HG03378 (cell line): Measurements from ENCODE around the gene SLC30A2.

Experiments
- ATAC-seq: cut with Tn5 transposase; IDR thresholded peaks from one replicate; pipeline ENCODE4 v1.9.1; 2021; ENCODE audit warnings: mild to moderate bottlenecking, moderate library complexity; ENCODE audit not compliant: unreplicated experiment

SLC30A2 gene

DNA sequence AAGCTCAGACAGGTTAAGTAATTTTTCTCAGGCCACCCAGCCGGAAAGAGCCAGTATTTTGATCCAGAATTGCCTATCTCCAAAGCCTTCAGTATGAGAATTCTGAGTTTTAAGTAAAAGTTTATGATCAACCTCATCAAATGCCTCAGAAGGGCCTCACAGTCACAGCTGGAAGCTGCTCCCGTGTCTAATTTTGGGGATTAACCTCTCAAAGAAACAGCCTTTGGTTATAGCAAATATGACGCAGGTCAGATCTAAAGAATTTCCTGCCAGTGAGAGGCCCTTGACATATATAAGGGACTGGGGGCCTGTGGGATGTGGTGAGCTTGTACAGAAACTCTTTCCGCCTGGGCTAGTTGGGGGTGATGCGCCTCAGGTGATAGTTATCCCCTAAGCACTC, 22.1 kb downstream of the SLC30A2 start:
- ATAC-seq = no peak

GRCh38 chr1:26023009-26023408, 22.9 kb downstream of the SLC30A2 start:
- no peak for ATAC-seq

DNA sequence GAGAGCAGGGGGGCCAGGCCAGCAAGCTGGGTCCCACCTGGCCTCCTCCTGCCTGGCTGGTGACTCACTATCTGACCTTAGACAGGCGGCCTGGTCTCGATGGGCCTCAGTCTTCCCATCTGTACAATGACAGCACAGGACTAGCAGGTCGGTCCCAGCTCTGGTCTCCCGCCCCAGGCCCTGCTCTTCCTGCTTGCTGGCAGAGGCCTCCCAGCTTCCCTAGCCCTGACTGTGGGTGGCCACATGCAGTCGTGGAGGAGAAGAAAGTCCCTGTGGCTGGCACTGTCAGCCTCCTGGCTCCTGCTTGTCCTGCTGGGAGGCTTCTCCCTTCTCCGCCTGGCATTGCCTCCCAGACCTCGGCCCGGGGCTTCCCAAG, 23.5 kb downstream of the SLC30A2 start:
- no peak for ATAC-seq

DNA sequence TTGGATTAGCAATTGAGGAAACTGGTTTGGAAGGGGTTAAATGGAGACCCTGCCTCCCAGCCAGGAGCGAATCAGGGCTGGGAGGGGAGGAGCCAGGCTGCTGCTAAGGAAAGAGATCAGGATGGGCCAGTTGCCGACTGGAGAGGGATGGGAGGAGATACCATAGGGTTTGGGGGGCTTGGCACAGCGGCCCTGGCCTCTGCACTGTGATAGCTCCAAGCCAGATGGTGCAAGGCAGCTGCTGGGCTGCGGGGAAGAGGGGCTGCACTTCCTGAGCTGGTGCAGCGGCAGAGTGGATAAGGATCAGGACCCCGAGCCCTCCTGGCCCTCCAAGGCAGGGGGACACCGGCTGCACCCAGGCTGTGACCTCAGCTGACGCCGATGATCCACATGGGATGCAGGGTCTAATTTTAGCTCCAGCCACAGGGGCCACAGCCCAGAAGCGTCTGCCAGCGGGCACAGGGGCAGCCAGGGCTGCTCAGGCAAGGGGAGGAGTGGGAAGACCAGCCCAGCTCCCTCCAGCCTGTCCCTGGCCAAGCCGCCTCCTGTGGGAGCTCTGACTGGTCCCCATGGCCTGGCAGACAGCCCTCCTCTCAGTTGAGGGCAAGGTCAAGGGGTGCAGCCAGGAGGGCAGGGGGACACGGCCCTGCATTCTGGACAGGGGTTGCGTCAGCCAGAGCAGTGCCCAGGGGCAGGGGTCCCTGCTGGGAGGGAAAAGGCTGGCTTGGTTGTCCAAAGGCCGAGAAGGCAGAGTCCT, 24.1 kb downstream of the SLC30A2 start, which contains the start of gene EXTL1:
TSS of gene EXTL1 (plus strand) at position 129 of the 757 bp plus-strand sequence. CDS start 872 bp downstream, outside the sequence.
- ATAC-seq = no peak

DNA sequence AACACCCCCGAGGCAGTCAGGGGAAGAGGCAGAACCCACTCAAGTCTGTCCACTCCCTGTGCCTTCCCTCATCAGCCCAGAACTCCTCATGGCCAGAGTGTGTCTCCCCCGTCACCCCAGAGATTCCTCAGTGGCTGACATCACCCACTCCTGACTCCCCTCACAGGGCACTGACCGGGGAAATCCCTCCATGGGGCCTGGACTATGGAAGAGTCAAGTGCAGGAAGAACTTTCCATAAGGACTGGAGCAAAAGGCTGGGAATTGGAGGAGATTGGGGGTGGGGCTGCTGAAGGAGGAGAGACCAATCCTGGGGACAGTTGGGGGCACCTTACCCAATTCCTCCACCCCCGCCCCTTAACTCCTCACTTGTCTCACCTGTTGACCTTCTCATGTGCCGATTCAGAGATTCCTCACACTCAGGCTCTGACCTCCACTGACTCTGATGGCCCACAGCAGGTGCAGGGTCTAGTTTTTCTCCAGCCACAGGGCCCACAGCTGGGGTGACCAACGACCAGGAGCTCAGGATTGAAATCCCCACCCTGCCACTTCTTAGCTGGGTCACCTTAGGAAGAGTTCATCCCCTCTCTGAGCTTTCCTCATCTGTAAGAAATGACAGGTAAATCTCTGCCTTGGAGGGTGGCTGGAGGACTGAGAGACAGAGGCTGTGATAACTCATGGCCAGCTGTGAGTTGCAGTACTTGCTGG, 24.8 kb downstream of the SLC30A2 start:
- ATAC-seq = no peak

DNA sequence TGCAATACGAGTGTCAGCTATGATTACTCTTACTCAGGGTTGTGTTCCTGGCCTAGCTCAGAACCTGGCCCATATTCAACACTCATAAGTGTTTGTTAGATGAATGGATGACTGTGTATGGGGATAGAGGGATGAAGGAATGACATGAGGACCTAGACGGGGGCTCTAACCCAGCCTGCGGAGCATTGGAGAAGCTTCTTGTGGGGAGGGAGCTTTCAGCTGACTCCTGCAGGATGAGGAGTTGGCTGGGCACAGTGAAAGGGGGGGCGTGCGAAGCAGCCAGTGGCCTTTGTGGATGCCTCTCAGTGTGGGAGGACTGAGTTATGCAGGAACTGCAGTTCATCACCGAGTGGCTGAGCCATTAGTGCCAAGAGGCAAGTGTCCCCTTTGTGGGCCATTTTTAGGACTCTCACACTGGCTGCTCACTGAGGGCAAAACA, 25.6 kb downstream of the SLC30A2 start:
- no peak for ATAC-seq

DNA sequence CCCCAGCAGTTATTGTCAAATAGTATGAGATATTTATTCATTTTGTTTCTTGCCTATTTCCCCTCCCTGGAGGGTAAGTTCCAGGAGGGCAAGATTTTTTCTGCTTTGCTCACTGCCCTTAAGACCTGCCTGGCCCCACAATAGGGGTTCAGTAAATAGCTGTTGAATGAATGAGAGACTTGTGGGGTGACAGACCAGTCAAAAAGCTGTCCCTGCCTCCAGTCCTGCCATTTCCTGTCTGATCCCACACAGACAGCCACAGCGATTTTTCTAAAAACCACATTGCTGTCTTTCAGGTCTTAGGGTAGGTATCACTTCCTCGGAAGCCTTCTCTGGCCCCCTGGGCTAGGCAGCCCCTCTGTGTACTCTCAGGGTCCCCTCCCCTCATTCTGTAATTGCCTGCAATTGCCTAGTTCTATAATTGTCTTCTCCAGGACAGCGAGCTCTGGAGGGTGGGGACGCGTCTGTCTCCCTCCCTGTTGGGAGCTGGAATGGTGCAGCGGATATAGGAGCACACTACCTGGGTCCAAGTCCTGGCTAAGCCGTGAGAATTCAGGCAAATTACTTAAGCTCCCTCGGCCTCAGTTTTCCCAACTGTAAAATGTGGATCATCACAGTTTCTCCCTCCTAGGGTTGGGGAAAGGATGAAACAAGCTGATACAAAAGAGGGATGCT, 26.1 kb downstream of the SLC30A2 start:
- no peak for ATAC-seq

DNA sequence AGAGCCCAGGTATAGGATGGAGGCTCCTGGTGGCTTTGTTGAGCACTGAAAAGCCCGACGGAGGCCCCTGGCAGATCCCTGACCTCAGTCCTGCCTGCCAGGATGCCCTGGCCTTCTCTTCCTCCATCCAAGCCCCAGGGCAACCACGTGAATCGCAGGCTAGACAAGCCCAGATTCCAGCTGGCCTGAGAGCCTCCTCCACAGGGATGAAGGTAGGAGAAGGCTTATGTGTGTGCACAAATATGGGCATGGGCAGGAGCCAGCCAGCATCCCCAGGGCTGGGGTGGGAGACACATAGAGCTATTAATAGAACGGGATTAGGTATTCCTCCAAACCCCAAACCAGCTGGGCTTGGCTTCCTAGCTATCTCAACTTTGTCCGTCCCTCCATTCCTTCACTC, 28.3 kb downstream of the SLC30A2 start:
- ATAC-seq = no peak

DNA sequence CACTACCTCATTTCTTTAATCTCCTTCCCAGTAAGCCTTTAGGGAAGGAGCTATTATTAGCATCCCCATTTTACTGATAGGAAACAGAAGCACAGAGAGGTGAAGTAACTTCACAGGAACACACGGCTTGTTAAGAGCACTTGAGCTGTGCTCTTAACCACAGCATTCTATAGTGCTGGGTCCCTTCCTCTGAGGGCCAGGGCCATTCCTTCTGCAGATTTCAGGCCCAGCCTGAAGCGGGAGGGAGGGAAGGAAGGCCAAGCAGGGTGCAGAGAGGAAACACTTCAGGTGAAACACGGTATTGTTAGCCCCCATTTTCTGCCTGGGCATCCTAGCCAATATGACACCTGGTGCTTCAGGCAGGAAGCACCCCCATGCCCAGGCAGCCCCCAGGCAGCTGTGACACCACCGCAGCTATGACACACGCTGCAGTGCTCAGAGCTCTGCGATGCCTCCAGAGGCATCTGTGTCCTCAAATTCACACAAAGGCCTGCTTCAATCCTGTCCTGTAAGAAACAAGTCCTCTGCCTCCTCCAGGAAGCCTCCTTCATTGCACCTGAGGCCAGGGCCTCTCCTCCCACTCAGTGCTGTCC, 28.9 kb downstream of the SLC30A2 start:
- no peak for ATAC-seq

DNA sequence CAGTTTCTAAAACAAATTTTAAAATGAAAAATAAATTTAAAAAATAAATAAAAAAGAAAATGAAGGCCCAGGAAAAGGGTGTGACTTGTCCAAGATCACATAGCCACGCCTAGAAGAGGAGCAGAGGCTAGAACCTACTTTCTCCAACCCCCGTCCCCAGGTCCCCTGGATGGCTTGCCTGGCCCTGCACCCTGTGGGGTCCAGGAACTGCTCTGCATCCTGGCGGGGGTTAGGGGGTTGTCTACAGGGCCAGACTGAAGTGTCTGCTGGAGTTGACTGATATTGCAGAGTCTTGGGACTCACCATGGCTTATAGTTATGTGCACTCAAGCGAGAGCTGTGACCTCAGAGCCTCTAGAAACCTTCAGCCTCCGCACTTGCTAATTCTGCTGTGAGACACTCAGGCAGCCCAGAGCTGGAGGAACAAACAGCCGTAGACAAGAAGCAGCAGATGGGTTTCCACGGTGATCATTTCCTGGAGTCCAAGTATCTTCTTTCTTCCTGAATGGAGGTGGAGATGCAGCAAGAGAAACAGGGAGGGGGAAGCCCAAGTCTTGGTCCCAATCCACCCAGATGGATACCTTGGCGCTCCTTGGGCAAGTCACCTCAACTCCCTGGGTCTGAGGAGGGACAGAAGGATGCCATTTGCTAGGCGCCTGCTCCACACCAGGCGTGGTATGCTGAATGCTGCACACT, 29.5 kb downstream of the SLC30A2 start:
- ATAC-seq = no peak

DNA sequence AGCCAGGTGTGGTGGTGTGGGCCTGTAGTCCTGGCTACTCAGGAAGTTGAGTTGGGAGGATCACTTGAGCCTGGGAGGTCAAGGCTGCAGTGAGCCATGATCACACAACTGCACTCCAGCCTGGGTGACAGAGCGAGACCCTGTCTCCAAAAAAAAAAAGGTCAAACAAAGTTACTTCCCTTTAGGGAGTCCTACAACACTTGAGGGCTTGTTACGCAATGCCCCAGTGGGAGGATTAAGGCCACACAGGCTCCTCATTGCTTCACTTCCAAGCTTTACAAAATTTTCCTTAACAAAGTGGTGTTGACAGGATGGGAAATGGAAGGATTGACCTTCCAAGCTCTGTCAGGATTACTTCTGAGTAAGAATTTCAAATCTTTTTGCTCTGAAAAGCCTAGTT, 30.6 kb downstream of the SLC30A2 start:
- no peak for ATAC-seq

DNA sequence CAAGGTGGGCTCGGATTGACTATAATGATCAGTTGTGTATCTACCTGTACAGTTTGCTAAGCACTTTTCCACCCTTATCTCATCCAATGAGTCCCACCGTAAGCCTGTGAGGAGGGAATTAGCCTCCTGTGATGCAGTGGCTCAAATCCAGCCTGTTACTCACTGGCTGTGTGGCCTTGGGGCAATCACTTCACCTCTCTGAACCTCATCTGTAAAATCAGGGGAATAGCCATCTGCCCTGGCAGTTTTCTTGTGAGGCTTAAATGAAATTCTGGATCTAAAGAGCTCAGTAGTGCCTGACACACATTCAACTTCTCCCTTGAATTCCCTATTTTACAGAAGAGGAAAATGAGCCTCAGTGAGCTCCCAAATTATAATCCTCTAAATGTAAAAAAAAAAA, 31.7 kb downstream of the SLC30A2 start:
- no peak for ATAC-seq

DNA sequence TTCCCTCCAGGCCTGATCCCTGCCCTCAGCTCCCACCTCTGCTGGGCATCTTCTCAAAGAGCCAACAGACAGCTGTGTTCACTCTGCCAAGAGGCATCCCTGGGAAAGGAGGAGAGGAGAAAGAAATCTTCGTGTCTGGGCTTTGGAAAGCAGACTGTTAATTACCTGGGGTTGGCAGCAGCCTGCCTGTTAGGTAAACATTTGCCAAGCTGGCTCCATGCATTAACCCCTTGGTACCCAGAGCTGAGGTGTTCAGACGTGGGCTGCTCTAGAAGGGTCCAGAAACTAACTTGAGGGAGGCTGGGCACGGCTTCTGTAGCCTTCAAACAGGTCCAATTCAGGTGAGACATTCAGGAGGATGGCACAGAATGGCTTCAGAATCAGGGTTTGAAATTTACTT, 33.1 kb downstream of the SLC30A2 start:
- no peak for ATAC-seq

- no peak for ATAC-seq
Observed at GRCh38 chr1:26010825-26011224, 35.1 kb downstream of the SLC30A2 start.

- no peak for ATAC-seq
Observed at GRCh38 chr1:26009796-26010447, 36.0 kb downstream of the SLC30A2 start.

GRCh38 chr1:26006710-26007109, 39.2 kb downstream of the SLC30A2 start:
- ATAC-seq = no peak

- no peak for ATAC-seq
Observed at GRCh38 chr1:26005434-26006105, 40.3 kb downstream of the SLC30A2 start.

DNA sequence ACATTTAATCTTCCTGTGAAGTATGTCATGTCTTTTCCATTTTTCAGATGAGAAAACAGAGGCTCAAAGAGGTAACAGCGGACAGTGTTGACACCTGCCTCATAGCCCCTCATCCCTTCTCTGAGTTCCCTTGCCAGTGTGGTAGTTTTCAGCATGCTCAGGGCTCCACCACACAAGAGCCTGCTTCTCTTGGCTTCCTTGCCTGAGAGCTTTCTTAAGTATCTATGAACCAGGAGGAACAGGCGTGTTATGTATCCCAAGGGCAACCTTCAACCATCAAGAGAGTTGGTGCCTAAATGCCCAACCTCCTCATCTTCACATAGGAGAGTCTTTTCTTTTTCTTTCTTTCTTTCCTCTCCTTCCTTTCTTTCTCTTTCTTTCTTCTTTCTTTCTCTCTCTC, 42.2 kb downstream of the SLC30A2 start:
- no peak for ATAC-seq

DNA sequence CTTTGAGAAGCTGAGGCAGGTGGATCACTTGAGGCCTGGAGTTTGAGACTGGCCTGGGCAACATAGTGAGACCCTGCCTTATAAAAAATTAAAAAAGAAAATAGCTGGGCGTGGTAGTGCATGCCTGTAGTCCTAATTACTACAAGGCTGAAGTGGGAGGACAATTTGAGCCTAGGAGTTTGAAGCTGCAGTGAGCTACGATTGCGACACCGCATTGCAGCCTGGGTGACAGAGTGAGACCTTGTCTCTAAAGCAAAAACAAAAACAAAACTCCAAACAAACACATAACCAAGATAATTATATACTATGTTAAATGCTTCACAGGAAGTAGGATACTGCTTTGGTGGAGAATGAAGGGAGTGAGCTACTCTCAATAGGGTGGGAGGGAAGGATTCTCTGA, 42.7 kb downstream of the SLC30A2 start:
- ATAC-seq = no peak
